ENCODE results near the gene CTCFL. TPM values are rescaled to one million over a fixed set of nuclear protein-coding genes. Genes with fewer than 3 reads are reported as not detected.

CTCFL gene
- total RNA-seq (2022; extraction: Qiagen RNA extraction; ENCODE audit: low read depth): not detected in 5 replicates

GRCh38 chr20:57524511-57525176 lies at the start of gene CTCFL:
Gene CTCFL, minus strand, starts transcription at chr20:57525140. Its CDS starts 935 bp downstream, at chr20:57524205.

GRCh38 chr20:57560554-57561355 lies 35.8 kb upstream of the CTCFL start, which contains the start of gene PCK1:
Gene PCK1, plus strand, starts transcription at chr20:57561110. Its CDS starts 302 bp downstream, at chr20:57561412.

Other genes starting within 250 kb of the CTCFL start
- gene SPO11, start 195.3 kb downstream of the CTCFL start, total RNA-seq (2022; extraction: Qiagen RNA extraction; ENCODE audit: low read depth): not detected in 5 replicates
- 58.9 to 72.4 TPM (median 61.4 TPM) in 5 replicates for gene RAE1, start 173.9 kb downstream of the CTCFL start, total RNA-seq (2022; extraction: Qiagen RNA extraction; ENCODE audit: low read depth)
- 19.3 to 38.0 TPM (median 35.7 TPM) in 5 replicates for gene RBM38, start 133.7 kb downstream of the CTCFL start, total RNA-seq (2022; extraction: Qiagen RNA extraction; ENCODE audit: low read depth)
- 0.04 to 0.13 TPM (median 0.05 TPM) in 3 of 5 replicates, not detected in the others for gene PCK1, start 36.0 kb upstream of the CTCFL start, total RNA-seq (2022; extraction: Qiagen RNA extraction; ENCODE audit: low read depth)
- gene ZBP1, start 95.3 kb upstream of the CTCFL start, total RNA-seq (2022; extraction: Qiagen RNA extraction; ENCODE audit: low read depth): not detected in 5 replicates
- 159 to 471 TPM (median 396 TPM) in 5 replicates for gene PMEPA1, start 184.9 kb upstream of the CTCFL start, total RNA-seq (2022; extraction: Qiagen RNA extraction; ENCODE audit: low read depth)